ENCODE data around the gene ME3. TPM values are rescaled to one million over a fixed set of nuclear protein-coding genes. Genes with fewer than 3 reads are reported as not detected.

Gene ME3
- 5.4 and 17.2 TPM in 2 replicates for total RNA-seq
- 3.5 and 5.9 TPM in 2 replicates for polyA plus RNA-seq

DNA sequence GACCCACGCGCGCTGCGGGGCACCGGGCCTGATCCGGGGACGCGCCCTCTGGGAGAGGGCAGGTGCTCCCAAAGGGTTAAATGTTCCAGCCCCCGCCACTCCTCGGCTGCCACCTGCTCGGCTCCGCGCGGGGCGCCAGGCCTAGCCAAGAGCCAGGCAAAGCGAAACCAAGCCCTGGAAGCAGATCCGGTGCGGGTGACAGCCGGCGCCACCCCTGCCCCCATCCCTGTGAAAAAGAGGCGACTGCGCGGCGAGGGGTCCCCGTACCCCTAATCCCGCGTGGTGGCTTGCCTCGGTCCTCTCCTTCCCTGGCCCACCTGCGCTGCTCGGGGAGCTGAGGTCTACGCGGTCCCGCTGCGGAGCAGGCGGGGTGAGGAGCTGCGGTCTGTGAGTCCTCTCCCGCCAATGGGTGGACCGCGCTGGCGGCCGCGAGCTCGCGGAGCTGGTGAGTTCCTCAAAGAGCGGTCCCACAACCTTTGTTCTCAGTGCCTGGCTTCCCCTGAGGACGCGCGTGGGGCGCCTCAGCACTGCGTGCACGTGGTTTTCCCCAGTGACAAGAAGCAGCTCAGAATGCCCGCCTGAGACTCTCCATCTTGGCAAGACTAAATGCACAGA, at the start of gene ME3:
Gene ME3, minus strand, starts transcription at position 610 of the 615 bp plus-strand sequence.
- Histone ChIP-seq H3K9me3 (ENCODE audit: low read depth) (no peaks in the 10 kb centered on the region), H3K36me3 (no peaks in the 10 kb centered on the region), H3K4me3 (peak within 1 kb of the TSS; percentile 41), H3K27ac (no peak within 1 kb of the TSS), H3K27me3 (peaks cover 61% of the 10 kb centered on the region), H3K4me1 (ENCODE audit: low read depth) (no peaks in the 10 kb centered on the region)
- peak; percentile 49 to 62 for DNase-seq (ENCODE audit: low read depth in 1 of 2, low spot score in 1 of 2)
- TF ChIP-seq, protein P1, sequence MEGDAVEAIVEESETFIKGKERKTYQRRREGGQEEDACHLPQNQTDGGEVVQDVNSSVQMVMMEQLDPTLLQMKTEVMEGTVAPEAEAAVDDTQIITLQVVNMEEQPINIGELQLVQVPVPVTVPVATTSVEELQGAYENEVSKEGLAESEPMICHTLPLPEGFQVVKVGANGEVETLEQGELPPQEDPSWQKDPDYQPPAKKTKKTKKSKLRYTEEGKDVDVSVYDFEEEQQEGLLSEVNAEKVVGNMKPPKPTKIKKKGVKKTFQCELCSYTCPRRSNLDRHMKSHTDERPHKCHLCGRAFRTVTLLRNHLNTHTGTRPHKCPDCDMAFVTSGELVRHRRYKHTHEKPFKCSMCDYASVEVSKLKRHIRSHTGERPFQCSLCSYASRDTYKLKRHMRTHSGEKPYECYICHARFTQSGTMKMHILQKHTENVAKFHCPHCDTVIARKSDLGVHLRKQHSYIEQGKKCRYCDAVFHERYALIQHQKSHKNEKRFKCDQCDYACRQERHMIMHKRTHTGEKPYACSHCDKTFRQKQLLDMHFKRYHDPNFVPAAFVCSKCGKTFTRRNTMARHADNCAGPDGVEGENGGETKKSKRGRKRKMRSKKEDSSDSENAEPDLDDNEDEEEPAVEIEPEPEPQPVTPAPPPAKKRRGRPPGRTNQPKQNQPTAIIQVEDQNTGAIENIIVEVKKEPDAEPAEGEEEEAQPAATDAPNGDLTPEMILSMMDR (IDR thresholded peaks at IDR 0.05; ENCODE audit: low read depth, low read length), result no peak

GRCh38 chr11:86722006-86722405, 49.6 kb upstream of the ME3 start:
- H3K9me3 ChIP-seq (ENCODE audit: low read depth), result no peaks in the 10 kb centered on the region
- no peak overlapping the region for H3K27ac ChIP-seq
- no peaks in the 10 kb centered on the region for H3K4me1 ChIP-seq (ENCODE audit: low read depth)
- TF ChIP-seq, protein P1 (IDR thresholded peaks at IDR 0.05; ENCODE audit: low read depth, low read length), result no peak
- no peaks in the 10 kb centered on the region for H3K36me3 ChIP-seq
- no peaks in the 10 kb centered on the region for H3K27me3 ChIP-seq
- DNase-seq (ENCODE audit: low read depth in 1 of 2, low spot score in 1 of 2), result peak in 1 of 2 donors; percentile 74
- H3K4me3 ChIP-seq, result no peak overlapping the region

GRCh38 chr11:86720546-86720945, 48.1 kb upstream of the ME3 start:
- TF ChIP-seq, protein P1 (IDR thresholded peaks at IDR 0.05; ENCODE audit: low read depth, low read length), result no peak
- H3K27ac ChIP-seq, result no peak overlapping the region

DNA sequence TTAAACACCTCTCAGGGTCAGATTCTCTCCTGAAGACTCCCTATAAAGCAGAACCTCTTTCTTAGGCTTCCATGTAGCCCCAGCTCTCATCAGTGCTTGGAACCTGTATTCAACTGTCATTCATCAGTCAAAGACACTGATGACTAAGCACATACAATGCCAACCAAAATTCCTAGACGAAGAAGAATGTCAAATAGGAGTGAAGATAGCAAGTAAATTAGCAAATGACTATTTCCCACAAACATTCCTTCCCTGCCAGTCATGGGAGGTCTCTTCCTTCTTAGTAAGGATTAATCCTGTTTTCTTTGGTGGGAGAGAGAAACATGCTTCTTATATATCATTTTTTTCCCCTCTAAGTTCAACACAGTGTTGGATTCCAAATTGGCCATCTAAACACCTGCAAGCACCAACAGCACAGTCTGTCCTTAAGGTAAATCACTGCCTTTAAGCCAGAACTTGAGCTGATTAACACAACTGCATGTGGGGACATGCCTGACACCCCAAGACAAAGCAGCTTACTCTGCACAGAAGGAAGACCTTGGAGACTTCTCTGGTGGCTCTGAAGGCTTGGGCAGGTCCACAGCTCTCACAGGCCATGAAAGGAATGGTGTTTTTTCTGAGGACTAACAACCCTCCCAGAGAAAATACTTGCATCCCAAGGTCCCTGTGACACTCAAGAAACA, 47.5 kb upstream of the ME3 start:
- Histone ChIP-seq H3K9me3 (ENCODE audit: low read depth) (no peaks in the 10 kb centered on the region), H3K27ac (no peak overlapping the region), H3K27me3 (no peaks in the 10 kb centered on the region), H3K4me1 (ENCODE audit: low read depth) (no peaks in the 10 kb centered on the region), H3K4me3 (no peak overlapping the region), H3K36me3 (no peaks in the 10 kb centered on the region)
- TF ChIP-seq, protein P1 (IDR thresholded peaks at IDR 0.05; ENCODE audit: low read depth, low read length), result no peak
- peak in 1 of 2 donors; percentile 80 for DNase-seq (ENCODE audit: low read depth in 1 of 2, low spot score in 1 of 2)

More at GRCh38 chr11:86720546-86720945, 48.1 kb upstream of the ME3 start:
- H3K27me3 ChIP-seq, result no peaks in the 10 kb centered on the region
- no peaks in the 10 kb centered on the region for H3K36me3 ChIP-seq
- no peak overlapping the region for H3K4me3 ChIP-seq
- H3K4me1 ChIP-seq (ENCODE audit: low read depth), result no peaks in the 10 kb centered on the region
- DNase-seq (ENCODE audit: low read depth in 1 of 2, low spot score in 1 of 2), result no peak
- no peaks in the 10 kb centered on the region for H3K9me3 ChIP-seq (ENCODE audit: low read depth)

GRCh38 chr11:86718999-86719398, 46.6 kb upstream of the ME3 start:
- DNase-seq (ENCODE audit: low read depth in 1 of 2, low spot score in 1 of 2), result no peak
- H3K27ac ChIP-seq, result no peak overlapping the region
- no peak overlapping the region for H3K4me3 ChIP-seq
- no peaks in the 10 kb centered on the region for H3K4me1 ChIP-seq (ENCODE audit: low read depth)
- TF ChIP-seq, protein P1 (IDR thresholded peaks at IDR 0.05; ENCODE audit: low read depth, low read length), result no peak
- no peaks in the 10 kb centered on the region for H3K9me3 ChIP-seq (ENCODE audit: low read depth)
- no peaks in the 10 kb centered on the region for H3K27me3 ChIP-seq
- H3K36me3 ChIP-seq, result no peaks in the 10 kb centered on the region

All from cardiac muscle cell (in vitro differentiated cells and primary cell).